Transverse colon (tissue), 4 donors: ENCODE results near the gene TMIGD1. TPM values are rescaled to one million over a fixed set of nuclear protein-coding genes. Genes with fewer than 3 reads are reported as not detected.
A peak's percentile ranks its signal among the peaks of the same experiment; 100 is the strongest.

Experiments used
- DNase-seq: peaks from one replicate; pipeline ENCODE4 v3.0.0-alpha.2; 2019
- H3K27ac ChIP-seq, 4 donors: fragments of 200-600 bp; sonication (generic); 2 replicates each; pipeline ENCODE4 v1.5.1; 2016 to 2018; ENCODE audit warnings: inconsistent platforms in 4 of 4
- H3K27me3 ChIP-seq: fragments of 200-600 bp; sonication (generic); 2 replicates; pipeline ENCODE4 v1.5.1; 2017; ENCODE audit warnings: inconsistent platforms
- H3K36me3 ChIP-seq, 4 donors: fragments of 200-600 bp; sonication (generic); 2 replicates each; pipeline ENCODE4 v1.5.1; 2017 to 2019; ENCODE audit warnings: inconsistent platforms in 4 of 4
- H3K4me1 ChIP-seq, 4 donors: fragments of 200-600 bp; sonication (generic); 2 replicates each; pipeline ENCODE4 v1.5.1; 2017 to 2020; ENCODE audit warnings: inconsistent platforms in 4 of 4
- H3K4me3 ChIP-seq, 4 donors: fragments of 200-600 bp; sonication (generic); 1 replicate in 1 of 4; 2 replicates in 3 of 4; pipeline versions ENCODE4 v1.5.1 to v1.6.1; 2017 to 2019; ENCODE audit warnings: inconsistent platforms in 4 of 4
- H3K9me3 ChIP-seq, 2 donors: fragments of 200-600 bp; sonication (generic); 2 replicates each; pipeline ENCODE4 v1.5.1; 2017 to 2019; ENCODE audit warnings: inconsistent platforms in 2 of 2
- EP300 ChIP-seq: sonication (generic); formaldehyde crosslinking; IDR thresholded peaks from one replicate; pipeline ENCODE4 v1.6.1; 2017; ENCODE audit warnings: antibody characterized with exemption, low read depth
- POLR2A ChIP-seq: fragments of 450-650 bp; IDR thresholded peaks from one replicate; pipeline ENCODE4 v1.6.1; 2016; ENCODE audit warnings: antibody characterized with exemption, mild to moderate bottlenecking, moderate library complexity
- POLR2AphosphoS5 ChIP-seq, 3 donors: sonication (generic); formaldehyde crosslinking; IDR thresholded peaks; one replicate each; pipeline ENCODE4 v1.6.1; 2016; ENCODE audit warnings: antibody characterized with exemption in 3 of 3
- WGBS, 2 donors: methylation state at CpG; one replicate each; pipeline ENCODE4 v1.1.5; 2018; ENCODE audit warnings: low coverage in 1 of 2; 5-methylcytosine and 5-hydroxymethylcytosine counted together
- in situ Hi-C, 4 donors: fragments of 200-750 bp; cut with MboI; loops; one replicate each; pipeline versions ENCODE4 v1.15.0 to v1.15.1; 2017; ENCODE audit warnings: low sequenced_read_pairs in 3 of 4, low pct_ligation_motif_present in 1 of 4, low pct_unique_long_range_greater_than_20kb in 1 of 4
- intact Hi-C: fragments of 100-400 bp; cut with DNase I; formaldehyde crosslinking; loops from one replicate; pipeline ENCODE4 v1.15.1; 2023; ENCODE audit warnings: low total_unique reads
- total RNA-seq, 4 donors: library from RNA; depleted of rRNA; stranded (reverse); fragments of >200 nt; gene quantifications; one replicate each; pipeline ENCODE4 v1.1.0, GENCODE V29; 2016
- TF ChIP-seq, protein P1 (sequence below), 5 experiments: fragments of 200-600 bp in 3 of 5; fragments of 450-650 bp in 2 of 5; sonication (generic) in 3 of 5; IDR thresholded peaks; 1 replicate in 2 of 5; 2 replicates in 3 of 5; pipeline ENCODE4 v1.5.1; 2016 to 2017; ENCODE audit warnings: antibody characterized with exemption in 5 of 5, inconsistent platforms in 3 of 5, mild to moderate bottlenecking in 2 of 5, moderate library complexity in 1 of 5

The TMIGD1 gene, protein sequence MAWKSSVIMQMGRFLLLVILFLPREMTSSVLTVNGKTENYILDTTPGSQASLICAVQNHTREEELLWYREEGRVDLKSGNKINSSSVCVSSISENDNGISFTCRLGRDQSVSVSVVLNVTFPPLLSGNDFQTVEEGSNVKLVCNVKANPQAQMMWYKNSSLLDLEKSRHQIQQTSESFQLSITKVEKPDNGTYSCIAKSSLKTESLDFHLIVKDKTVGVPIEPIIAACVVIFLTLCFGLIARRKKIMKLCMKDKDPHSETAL
- total RNA-seq, result 100 to 1,000 TPM in 3 of 4 donors, under 1 TPM in 1; 0.80 to 488 (median 131) TPM

GRCh38 chr17:30333503-30334360 lies at the start of gene TMIGD1:
Gene TMIGD1, minus strand, starts transcription at chr17:30334057. Its CDS starts 1,924 bp downstream, at chr17:30332133.
- no peaks in the 10 kb centered on the region for H3K27me3 ChIP-seq
- no peak for DNase-seq
- peak within 1 kb of the TSS in 3 of 4 donors; percentile 47 to 55 (median 54) for H3K27ac ChIP-seq
- TF ChIP-seq, protein P1, sequence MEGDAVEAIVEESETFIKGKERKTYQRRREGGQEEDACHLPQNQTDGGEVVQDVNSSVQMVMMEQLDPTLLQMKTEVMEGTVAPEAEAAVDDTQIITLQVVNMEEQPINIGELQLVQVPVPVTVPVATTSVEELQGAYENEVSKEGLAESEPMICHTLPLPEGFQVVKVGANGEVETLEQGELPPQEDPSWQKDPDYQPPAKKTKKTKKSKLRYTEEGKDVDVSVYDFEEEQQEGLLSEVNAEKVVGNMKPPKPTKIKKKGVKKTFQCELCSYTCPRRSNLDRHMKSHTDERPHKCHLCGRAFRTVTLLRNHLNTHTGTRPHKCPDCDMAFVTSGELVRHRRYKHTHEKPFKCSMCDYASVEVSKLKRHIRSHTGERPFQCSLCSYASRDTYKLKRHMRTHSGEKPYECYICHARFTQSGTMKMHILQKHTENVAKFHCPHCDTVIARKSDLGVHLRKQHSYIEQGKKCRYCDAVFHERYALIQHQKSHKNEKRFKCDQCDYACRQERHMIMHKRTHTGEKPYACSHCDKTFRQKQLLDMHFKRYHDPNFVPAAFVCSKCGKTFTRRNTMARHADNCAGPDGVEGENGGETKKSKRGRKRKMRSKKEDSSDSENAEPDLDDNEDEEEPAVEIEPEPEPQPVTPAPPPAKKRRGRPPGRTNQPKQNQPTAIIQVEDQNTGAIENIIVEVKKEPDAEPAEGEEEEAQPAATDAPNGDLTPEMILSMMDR (IDR thresholded peaks at IDR 0.05), result no peak
- no peak for TF ChIP-seq EP300
- TF ChIP-seq POLR2AphosphoS5 (IDR thresholded peaks at IDR 0.05), result peak in 2 of 3 donors; percentile 63 to 72
- TF ChIP-seq POLR2A, result peak; percentile 48
- H3K36me3 ChIP-seq, result no peaks in the 10 kb centered on the region
- peaks cover 0 to 38% (median 14%) of the 10 kb centered on the region in 4 donors for H3K4me1 ChIP-seq
- intact Hi-C loops (no loop called here), in situ Hi-C loops (loop anchor here in 2 of 4 donors (25.0 kb wide), 1 partner anchor 221 kb away; the partner anchor contains the start of gene NSRP1 (in 2 of the 2))
- no peaks in the 10 kb centered on the region for H3K9me3 ChIP-seq
- peak within 1 kb of the TSS in 2 of 4 donors; percentile 14 to 24 for H3K4me3 ChIP-seq
- 64 to 67% methylated on average over 8 to 9 of the region's 9 CpGs for WGBS, 2 donors

- Histone ChIP-seq H3K9me3 (no peaks in the 10 kb centered on the region), H3K36me3 (peaks cover 0 to 10% (median 5%) of the 10 kb centered on the region in 4 donors), H3K27me3 (no peaks in the 10 kb centered on the region), H3K27ac (no peak overlapping the region), H3K4me3 (no peak overlapping the region), H3K4me1 (peaks cover 17 to 50% (median 36%) of the 10 kb centered on the region in 4 donors)
- intact Hi-C loops (no loop called here), in situ Hi-C loops (no loop called here)
- 57 to 68% methylated on average over 1 of the region's 1 CpG for WGBS, 2 donors
- TF ChIP-seq, protein P1 (IDR thresholded peaks at IDR 0.05), result no peak
- TF ChIP-seq POLR2A (no peak), POLR2AphosphoS5 (IDR thresholded peaks at IDR 0.05) (no peak), EP300 (no peak)
- DNase-seq, result no peak
Measured at GRCh38 chr17:30382345-30382744, 48.5 kb upstream of the TMIGD1 start.

GRCh38 chr17:30381340-30381659 lies 47.4 kb upstream of the TMIGD1 start:
- in situ Hi-C loops (no loop called here), intact Hi-C loops (no loop called here)
- no peaks in the 10 kb centered on the region for H3K27me3 ChIP-seq
- no peaks in the 10 kb centered on the region for H3K9me3 ChIP-seq
- TF ChIP-seq POLR2A (no peak), EP300 (no peak), POLR2AphosphoS5 (IDR thresholded peaks at IDR 0.05) (no peak)
- TF ChIP-seq, protein P1 (IDR thresholded peaks at IDR 0.05), result no peak
- H3K4me3 ChIP-seq, result peak overlapping the region in 1 of 4 donors; percentile 79
- H3K27ac ChIP-seq, result no peak overlapping the region
- no peak for DNase-seq
- peaks cover 0 to 10% (median 3%) of the 10 kb centered on the region in 4 donors for H3K36me3 ChIP-seq
- 74 to 83% methylated on average over 2 of the region's 2 CpGs for WGBS, 2 donors
- H3K4me1 ChIP-seq, result peaks cover 17 to 60% (median 45%) of the 10 kb centered on the region in 4 donors

- intact Hi-C loops, result no loop called here
- 32 to 50% methylated on average over 7 of the region's 7 CpGs for WGBS, 2 donors
- peaks cover 17 to 65% (median 48%) of the 10 kb centered on the region in 4 donors for H3K4me1 ChIP-seq
Measured at GRCh38 chr17:30380643-30381339, 46.9 kb upstream of the TMIGD1 start.

More at GRCh38 chr17:30380643-30381339, 46.9 kb upstream of the TMIGD1 start:
- in situ Hi-C loops, result no loop called here
- Histone ChIP-seq H3K27ac (no peak overlapping the region), H3K9me3 (no peaks in the 10 kb centered on the region), H3K27me3 (no peaks in the 10 kb centered on the region), H3K36me3 (peaks cover 0 to 7% (median under 1%) of the 10 kb centered on the region in 4 donors), H3K4me3 (peak overlapping the region in 3 of 4 donors; percentile 79 to 96 (median 91))
- TF ChIP-seq EP300 (no peak), POLR2A (no peak), POLR2AphosphoS5 (IDR thresholded peaks at IDR 0.05) (no peak)
- no peak for DNase-seq
